RWPE1 (cell line): ENCODE data around the gene RNF114.

Experiments used
- CTCF ChIA-PET: fragments of 350-600 bp; sonication (Branson Sonifier 250); formaldehyde crosslinking; extraction: SDS; loops from one replicate; lab custom pipeline; 2021; lab: Yijun Ruan, JAX
- POLR2A ChIA-PET: fragments of 400-600 bp; formaldehyde crosslinking; extraction: SDS; loops from one replicate; lab custom pipeline; 2020; ENCODE audit warnings: antibody characterized with exemption; ENCODE audit not compliant: low non-redundant PET; lab: Yijun Ruan, JAX
- DNase-seq: peaks from one replicate; pipeline ENCODE4 v3.0.0; 2012; ENCODE audit warnings: low spot score
- H3K27ac ChIP-seq: fragments of 450-650 bp; 2 replicates; pipeline ENCODE4 v1.5.1; 2017
- TF ChIP-seq, protein P1 (sequence below): fragments of 450-650 bp; conservative IDR thresholded peaks from 2 replicates; pipeline ENCODE4 v1.5.1; 2017; ENCODE audit warnings: low read depth, mild to moderate bottlenecking

RNF114 gene

DNA sequence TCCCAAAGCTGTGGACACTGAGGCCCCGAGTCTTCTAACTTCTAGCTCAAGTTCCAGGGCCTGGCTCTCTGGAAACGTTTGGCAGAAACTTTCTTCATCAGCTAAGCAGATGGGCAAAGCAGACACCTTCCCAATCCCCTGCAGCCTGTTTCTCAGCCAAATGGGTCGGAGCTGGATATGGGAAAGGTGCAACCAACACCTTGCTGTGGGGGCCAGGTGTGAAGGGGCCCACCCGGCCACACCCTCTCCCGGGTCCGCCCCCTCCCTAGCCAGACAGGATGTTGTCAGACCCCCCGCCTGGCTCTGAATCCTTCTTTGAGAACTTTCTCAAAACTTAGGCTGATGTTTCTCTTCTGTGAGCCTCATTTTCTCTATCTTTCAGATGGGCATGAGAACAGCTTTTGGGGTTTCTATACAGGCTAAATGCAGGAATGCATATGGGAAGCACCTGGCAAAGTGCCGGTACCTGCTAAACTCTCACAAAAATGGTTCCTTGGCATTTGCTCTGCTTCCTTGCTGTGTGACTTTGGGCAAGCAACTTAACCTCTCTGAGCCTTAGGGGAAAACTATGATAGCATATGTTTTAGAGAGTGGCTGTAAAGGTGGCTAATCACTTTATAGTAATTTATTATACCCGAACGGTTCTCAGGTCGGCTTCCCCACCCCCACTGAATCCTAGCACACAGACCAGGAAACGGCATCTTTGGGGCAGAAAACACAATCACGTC, 48.4 kb downstream of the RNF114 start:
- no peak for DNase-seq
- CTCF ChIA-PET: interaction anchor here (0.5 to 7.6 kb wide), 3 partner anchors 86 to 235 kb away, joined by 3 to 416 read pairs (median 4); no protein-coding TSS in a partner anchor
- TF ChIP-seq, protein P1, sequence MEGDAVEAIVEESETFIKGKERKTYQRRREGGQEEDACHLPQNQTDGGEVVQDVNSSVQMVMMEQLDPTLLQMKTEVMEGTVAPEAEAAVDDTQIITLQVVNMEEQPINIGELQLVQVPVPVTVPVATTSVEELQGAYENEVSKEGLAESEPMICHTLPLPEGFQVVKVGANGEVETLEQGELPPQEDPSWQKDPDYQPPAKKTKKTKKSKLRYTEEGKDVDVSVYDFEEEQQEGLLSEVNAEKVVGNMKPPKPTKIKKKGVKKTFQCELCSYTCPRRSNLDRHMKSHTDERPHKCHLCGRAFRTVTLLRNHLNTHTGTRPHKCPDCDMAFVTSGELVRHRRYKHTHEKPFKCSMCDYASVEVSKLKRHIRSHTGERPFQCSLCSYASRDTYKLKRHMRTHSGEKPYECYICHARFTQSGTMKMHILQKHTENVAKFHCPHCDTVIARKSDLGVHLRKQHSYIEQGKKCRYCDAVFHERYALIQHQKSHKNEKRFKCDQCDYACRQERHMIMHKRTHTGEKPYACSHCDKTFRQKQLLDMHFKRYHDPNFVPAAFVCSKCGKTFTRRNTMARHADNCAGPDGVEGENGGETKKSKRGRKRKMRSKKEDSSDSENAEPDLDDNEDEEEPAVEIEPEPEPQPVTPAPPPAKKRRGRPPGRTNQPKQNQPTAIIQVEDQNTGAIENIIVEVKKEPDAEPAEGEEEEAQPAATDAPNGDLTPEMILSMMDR: no peak
- H3K27ac ChIP-seq: no peak overlapping the region
- POLR2A ChIA-PET: no interaction called here

- POLR2A ChIA-PET: no interaction called here
Observed at GRCh38 chr20:49985157-49985556, 49.0 kb downstream of the RNF114 start.

GRCh38 chr20:49985617-49986016, 49.4 kb downstream of the RNF114 start:
- no peak overlapping the region for H3K27ac ChIP-seq
- no peak for DNase-seq
- ChIA-PET CTCF (interaction anchor here (1.3 to 7.6 kb wide), 3 partner anchors 85 to 100 kb away, joined by 6 to 416 read pairs (median 48); no protein-coding TSS in a partner anchor), POLR2A (no interaction called here)
- TF ChIP-seq, protein P1: no peak

More at GRCh38 chr20:49985157-49985556, 49.0 kb downstream of the RNF114 start:
- no peak overlapping the region for H3K27ac ChIP-seq
- no peak for DNase-seq
- TF ChIP-seq, protein P1: no peak
- CTCF ChIA-PET: interaction anchor here (7.6 kb wide), 1 partner anchor 86 kb away, joined by 416 read pairs; no protein-coding TSS in a partner anchor

GRCh38 chr20:49986049-49986448, 49.9 kb downstream of the RNF114 start:
- POLR2A ChIA-PET: no interaction called here
- TF ChIP-seq, protein P1: no peak
- DNase-seq: no peak
- no peak overlapping the region for H3K27ac ChIP-seq
- CTCF ChIA-PET: interaction anchor here (1.3 to 4.4 kb wide), 2 partner anchors 85 to 100 kb away, joined by 6 to 48 read pairs; no protein-coding TSS in a partner anchor

DNA sequence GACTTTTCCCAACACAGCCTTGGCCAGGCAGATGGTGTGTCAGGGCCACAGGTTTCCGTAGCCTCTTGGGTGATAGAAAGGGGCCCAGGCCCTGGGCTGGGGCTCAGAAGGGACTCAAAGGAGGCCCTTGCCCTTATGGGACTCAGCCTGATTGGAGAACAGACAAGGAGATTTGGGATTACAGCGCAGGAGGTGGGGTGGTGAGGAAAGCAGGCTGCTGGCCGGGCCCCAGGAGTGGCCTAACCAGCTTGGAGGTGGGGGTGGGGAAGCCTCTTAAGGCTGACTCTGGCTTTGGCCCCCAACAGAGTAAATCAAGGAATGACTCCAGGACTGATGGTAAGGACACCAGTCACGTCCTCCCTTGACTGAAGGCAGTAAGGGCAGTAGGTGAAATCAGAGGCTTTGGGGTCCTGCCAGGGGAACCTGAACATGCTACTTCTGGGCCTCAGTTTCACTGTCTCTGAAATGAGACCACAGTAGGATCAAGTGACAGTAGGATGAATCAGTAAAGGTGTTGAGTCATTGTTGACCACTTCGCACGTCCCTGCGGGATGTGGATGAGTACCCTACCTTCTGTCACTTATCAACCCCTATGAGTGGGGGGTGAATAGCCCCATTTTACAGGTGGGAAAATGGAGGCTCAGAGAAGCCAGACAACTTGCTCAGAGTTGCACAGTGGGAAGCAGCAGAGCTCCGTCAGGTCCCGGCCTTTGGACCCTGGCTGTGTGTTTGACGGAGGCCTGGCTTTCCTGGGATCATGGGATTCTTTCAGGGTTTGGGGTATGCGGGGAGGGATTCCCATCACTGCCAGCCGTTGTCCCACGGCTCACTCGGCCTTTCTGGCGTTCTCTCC, 51.0 kb downstream of the RNF114 start:
- POLR2A ChIA-PET: no interaction called here
- no peak for DNase-seq
- CTCF ChIA-PET: interaction anchor here (0.6 to 4.7 kb wide), 4 partner anchors 8 to 185 kb away, joined by 3 to 48 read pairs (median 14); no protein-coding TSS in a partner anchor
- H3K27ac ChIP-seq: no peak overlapping the region
- TF ChIP-seq, protein P1: no peak
